Small intestine (tissue), 7 donors: ENCODE measurements around the gene SRGAP3. TPM values are rescaled to one million over a fixed set of nuclear protein-coding genes. Genes with fewer than 3 reads are reported as not detected.

Experiments
- DNase-seq, 2 donors: peaks; one replicate each; pipeline versions ENCODE4 v3.0.0 to v3.0.0-alpha.2; 2013
- FAIRE-seq: peaks from 2 replicates; lab custom pipeline; 2012; peaks lifted over from hg19 to GRCh38; lab: Jason Lieb, UNC
- H3K27ac ChIP-seq, 3 donors: one replicate each; pipeline ENCODE4 v1.5.1; 2013; ENCODE audit warnings: low read length in 2 of 3, mild to moderate bottlenecking in 2 of 3, control low read depth in 1 of 3, inconsistent platforms in 1 of 3, low read depth in 1 of 3, moderate library complexity in 1 of 3
- H3K27me3 ChIP-seq, 3 donors: one replicate each; pipeline ENCODE4 v1.6.1; 2013; ENCODE audit warnings: low read length in 3 of 3, inconsistent platforms in 1 of 3; ENCODE audit not compliant: control insufficient read depth in 3 of 3, insufficient read depth in 3 of 3
- H3K36me3 ChIP-seq, 3 donors: one replicate each; pipeline ENCODE4 v1.6.1; 2013; ENCODE audit warnings: low read length in 3 of 3, inconsistent platforms in 1 of 3, low read depth in 1 of 3, mild to moderate bottlenecking in 1 of 3, moderate library complexity in 1 of 3; ENCODE audit not compliant: control insufficient read depth in 3 of 3, insufficient read depth in 2 of 3
- H3K4me1 ChIP-seq, 3 donors: one replicate each; pipeline ENCODE4 v1.6.1; 2013; ENCODE audit warnings: low read length in 2 of 3, inconsistent platforms in 1 of 3, low read depth in 1 of 3, mild to moderate bottlenecking in 1 of 3, moderate library complexity in 1 of 3; ENCODE audit not compliant: control insufficient read depth in 3 of 3, insufficient read depth in 2 of 3
- H3K4me3 ChIP-seq, 3 donors: one replicate each; pipeline ENCODE4 v1.5.1; 2013; ENCODE audit warnings: low read length in 3 of 3, control low read depth in 1 of 3, inconsistent platforms in 1 of 3, low read depth in 1 of 3, mild to moderate bottlenecking in 1 of 3, moderate library complexity in 1 of 3
- H3K9me3 ChIP-seq, 2 donors: one replicate each; pipeline ENCODE4 v1.6.1; 2013; ENCODE audit warnings: low read depth in 1 of 2, low read length in 1 of 2; ENCODE audit not compliant: control insufficient read depth in 2 of 2, insufficient read depth in 1 of 2
- WGBS, 3 donors: extraction: QIAGEN DNeasy Blood & Tissue Kit; methylation state at CpG; one replicate each; pipeline ENCODE4 v1.1.7; 2013; 5-methylcytosine and 5-hydroxymethylcytosine counted together
- polyA plus RNA-seq, 4 donors: library from polyadenylated mRNA; stranded (reverse) in 3 of 4; unstranded in 1 of 4; fragments of 200-250 nt in 3 of 4; fragments of 120-200 nt in 1 of 4; gene quantifications; one replicate each; pipeline versions ENCODE4 v1.2.1 to v1.2.3, GENCODE V29; 2013
- donor health status: healthy with polysubstance abuse.
- donor health status: control.
- donor health status: control.
- donor health status: Bipolar disorder and iron deficiency.
- donor health status: healthy.

The SRGAP3 gene
- polyA plus RNA-seq, 4 donors, result 0.22 to 2.7 (median 1.2) TPM

DNA sequence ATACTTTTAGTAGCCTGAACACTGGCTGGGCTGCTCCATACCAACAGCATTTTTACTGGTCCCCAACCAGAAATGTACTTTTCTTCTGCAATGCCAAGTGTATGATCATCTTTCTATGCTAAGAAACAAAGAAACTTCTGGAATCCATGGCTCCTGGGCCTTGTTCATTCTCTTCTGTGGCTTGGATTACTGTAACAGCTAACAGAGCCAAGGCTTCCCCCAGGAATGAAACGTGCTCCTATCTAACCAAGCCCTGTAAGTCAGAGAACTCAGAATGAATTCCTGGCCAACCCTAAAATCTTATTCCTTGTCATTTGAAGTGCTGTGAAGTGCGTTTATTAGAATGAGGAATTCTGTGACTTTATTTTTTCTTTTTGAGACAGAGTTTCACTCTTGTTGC lies 183.3 kb downstream of the SRGAP3 start:
- Histone ChIP-seq H3K27me3 (no peaks in the 10 kb centered on the region), H3K36me3 (no peaks in the 10 kb centered on the region), H3K27ac (no peak overlapping the region), H3K4me3 (no peak overlapping the region), H3K9me3 (no peaks in the 10 kb centered on the region), H3K4me1 (no peaks in the 10 kb centered on the region)
- 72 to 82% (median 79%) methylated on average over 2 of the region's 2 CpGs for WGBS, 3 donors
- FAIRE-seq, result no peak
- DNase-seq, result no peak

DNA sequence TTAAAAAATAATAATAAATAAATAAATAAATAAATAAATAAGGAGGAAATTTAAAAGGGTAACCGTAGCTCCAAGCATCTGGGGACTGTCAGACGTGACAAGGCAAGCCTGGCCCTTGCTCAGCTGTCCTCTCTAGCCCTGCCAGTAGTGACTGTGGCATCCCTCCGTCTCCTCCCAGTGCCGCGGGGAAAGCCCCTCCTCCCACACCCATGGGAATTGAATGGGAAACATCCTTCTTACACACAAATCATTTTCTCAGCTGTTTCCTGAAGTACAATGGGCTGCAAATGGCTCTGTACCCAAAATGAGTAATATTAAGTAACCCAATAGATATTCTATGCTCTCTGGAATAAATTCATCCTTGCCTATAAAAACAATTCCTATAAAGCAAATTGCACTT lies 184.6 kb downstream of the SRGAP3 start:
- peaks cover 0 to 2% (median 0%) of the 10 kb centered on the region in 3 donors for H3K36me3 ChIP-seq

DNA sequence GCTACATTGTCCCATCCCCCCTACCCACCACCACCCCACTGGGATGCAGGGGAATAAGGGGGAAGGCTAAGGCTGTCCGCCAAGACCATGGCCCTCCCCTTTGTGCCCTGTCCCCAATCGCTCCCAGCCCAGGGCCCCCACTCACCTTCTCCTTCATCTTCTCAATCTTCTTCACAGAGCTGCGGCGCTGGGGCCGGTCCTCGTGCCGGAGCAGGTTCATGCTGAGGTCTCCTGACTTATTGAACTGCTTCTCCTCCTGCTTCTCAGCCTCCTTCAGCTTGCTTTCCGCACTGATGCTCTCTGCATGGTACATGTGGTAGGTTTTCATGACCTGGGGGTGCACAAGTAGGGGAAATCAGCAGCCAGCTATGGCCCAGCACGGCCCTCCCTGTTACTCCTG lies 185.2 kb downstream of the SRGAP3 start:
- Histone ChIP-seq H3K9me3 (no peaks in the 10 kb centered on the region), H3K27me3 (no peaks in the 10 kb centered on the region), H3K4me1 (no peaks in the 10 kb centered on the region), H3K27ac (no peak overlapping the region), H3K4me3 (no peak overlapping the region), H3K36me3 (peaks cover 0 to 5% (median 0%) of the 10 kb centered on the region in 3 donors)
- FAIRE-seq (no peak), DNase-seq (no peak)
- 88 to 92% (median 92%) methylated on average over 9 of the region's 9 CpGs for WGBS, 3 donors

More for the DNA sequence above, 184.6 kb downstream of the SRGAP3 start:
- no peaks in the 10 kb centered on the region for H3K9me3 ChIP-seq
- 57 to 87% (median 82%) methylated on average over 5 of the region's 5 CpGs for WGBS, 3 donors
- H3K27me3 ChIP-seq, result no peaks in the 10 kb centered on the region
- no peak overlapping the region for H3K4me3 ChIP-seq
- no peaks in the 10 kb centered on the region for H3K4me1 ChIP-seq
- no peak for DNase-seq
- no peak for FAIRE-seq
- H3K27ac ChIP-seq, result no peak overlapping the region

DNA sequence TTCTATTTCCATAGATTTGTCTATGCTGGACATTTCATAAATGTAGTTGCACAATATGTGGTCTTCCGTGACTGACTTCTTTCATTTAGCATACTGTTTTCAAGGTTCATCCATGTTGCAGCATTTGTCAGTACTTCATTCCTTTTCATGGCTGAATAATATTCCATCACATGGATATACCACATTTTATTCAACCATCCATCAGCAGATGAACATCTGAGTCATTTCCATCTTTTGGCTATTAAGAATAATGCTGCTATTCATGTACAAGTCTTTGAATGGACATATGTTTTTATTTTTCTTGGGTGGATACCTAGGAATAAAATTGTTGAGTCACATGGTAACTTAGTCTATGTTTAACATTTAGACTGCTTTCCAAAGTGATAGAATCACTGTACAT lies 186.9 kb downstream of the SRGAP3 start:
- FAIRE-seq, result no peak
- H3K27ac ChIP-seq, result no peak overlapping the region
- whole genome bisulfite sequencing, 3 donors, result 9 to 95% (median 94%) methylated on average over 1 of the region's 1 CpG
- no peak overlapping the region for H3K4me3 ChIP-seq
- no peaks in the 10 kb centered on the region for H3K9me3 ChIP-seq
- H3K36me3 ChIP-seq, result peaks cover 0 to 13% (median 0%) of the 10 kb centered on the region in 3 donors
- H3K4me1 ChIP-seq, result no peaks in the 10 kb centered on the region
- DNase-seq, result no peak
- no peaks in the 10 kb centered on the region for H3K27me3 ChIP-seq

DNA sequence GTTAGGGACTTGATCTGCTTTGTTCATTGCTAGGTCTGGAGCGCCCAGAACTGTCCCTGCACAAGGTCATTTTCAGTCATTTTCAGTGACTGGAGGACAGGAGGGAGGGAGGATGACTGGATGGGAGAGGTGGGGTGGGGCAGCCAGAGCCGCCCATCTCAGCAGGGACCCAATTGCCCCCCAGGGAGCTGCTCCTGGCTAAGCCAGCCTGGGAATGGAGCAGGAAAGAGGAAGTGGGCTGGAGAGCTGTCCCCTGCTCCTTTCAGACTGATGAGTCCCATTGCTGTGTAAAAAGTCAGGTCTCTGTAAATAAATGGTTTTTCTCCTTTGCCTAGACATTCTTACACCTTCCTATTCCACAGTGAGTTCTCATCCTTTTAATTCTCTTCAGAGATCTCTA lies 187.8 kb downstream of the SRGAP3 start:
- DNase-seq (no peak), FAIRE-seq (no peak)
- whole genome bisulfite sequencing, 3 donors, result 87 to 100% (median 87%) methylated on average over 2 of the region's 2 CpGs
- Histone ChIP-seq H3K4me3 (no peak overlapping the region), H3K27me3 (no peaks in the 10 kb centered on the region), H3K4me1 (no peaks in the 10 kb centered on the region), H3K36me3 (peaks cover 0 to 13% (median 0%) of the 10 kb centered on the region in 3 donors), H3K27ac (no peak overlapping the region), H3K9me3 (no peaks in the 10 kb centered on the region)

DNA sequence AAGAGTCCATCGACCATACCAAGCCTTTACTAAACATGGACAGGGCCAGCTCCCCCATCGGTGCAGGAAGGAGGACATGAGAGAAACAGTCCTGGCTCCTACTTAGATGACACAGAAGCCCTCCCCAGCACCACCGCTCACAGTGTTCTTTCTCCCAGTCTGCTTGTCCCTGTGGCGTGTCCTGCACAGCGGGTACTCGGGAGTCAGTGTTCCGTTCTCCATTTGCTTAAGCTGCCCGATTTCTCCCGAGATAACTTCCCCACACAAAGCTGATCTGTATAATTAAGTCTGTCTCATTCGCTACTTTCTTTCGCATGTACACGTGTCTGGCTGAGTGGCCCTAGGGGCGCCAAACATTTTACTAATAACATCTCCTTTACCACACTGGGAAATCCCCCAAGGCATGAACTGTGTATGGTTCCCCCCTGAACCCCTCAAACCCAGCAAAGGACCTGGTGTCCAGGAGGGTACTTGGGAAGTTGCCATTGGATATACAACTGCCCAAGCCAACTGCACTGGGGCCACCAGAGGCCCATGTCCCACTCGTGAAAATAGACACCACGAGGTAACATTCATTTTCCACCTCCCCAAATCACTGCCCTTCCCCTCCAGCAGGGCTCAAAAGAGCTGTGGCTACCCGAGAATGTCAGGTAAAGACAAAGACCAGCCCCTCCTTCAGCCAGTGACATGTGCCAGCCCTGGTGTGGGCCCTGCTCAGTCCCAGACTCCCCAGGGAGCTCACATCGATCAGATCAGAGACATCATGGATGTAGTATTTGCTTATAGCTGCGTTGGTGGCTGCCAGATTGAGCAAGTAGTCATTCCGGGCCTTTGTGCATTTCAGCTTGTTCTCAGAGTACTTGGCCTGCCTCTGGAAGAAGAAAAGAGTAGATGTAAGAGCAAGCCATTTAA lies 189.7 kb downstream of the SRGAP3 start:
- Histone ChIP-seq H3K36me3 (peaks cover 0 to 13% (median 0%) of the 10 kb centered on the region in 3 donors), H3K4me3 (no peak overlapping the region), H3K27me3 (no peaks in the 10 kb centered on the region), H3K4me1 (no peaks in the 10 kb centered on the region), H3K9me3 (no peaks in the 10 kb centered on the region), H3K27ac (no peak overlapping the region)
- DNase-seq (no peak), FAIRE-seq (no peak)
- 84 to 89% (median 86%) methylated on average over 19 of the region's 19 CpGs for WGBS, 3 donors

DNA sequence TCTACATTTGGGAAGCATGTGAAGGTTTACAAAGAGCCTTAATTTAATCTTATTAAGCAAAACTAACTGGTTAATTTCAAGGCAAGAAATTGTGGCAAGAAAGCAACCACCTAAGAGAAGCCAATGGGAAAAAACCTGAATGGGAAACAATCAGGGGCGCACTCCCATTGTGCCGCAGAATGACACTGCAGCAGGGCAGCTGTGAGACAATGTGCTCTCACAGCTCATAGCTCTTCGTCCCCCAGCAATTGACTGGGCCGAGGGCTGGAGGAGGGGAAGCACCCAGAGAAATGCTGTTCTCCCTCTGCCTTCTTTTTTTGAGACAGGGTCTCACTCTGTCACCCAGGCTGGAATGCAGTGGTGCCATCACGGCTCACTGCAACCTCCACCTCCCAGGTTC lies 192.9 kb downstream of the SRGAP3 start:
- no peaks in the 10 kb centered on the region for H3K27me3 ChIP-seq
- H3K27ac ChIP-seq, result no peak overlapping the region
- H3K36me3 ChIP-seq, result peaks cover 0 to 15% (median 0%) of the 10 kb centered on the region in 3 donors
- DNase-seq (no peak), FAIRE-seq (no peak)
- H3K4me3 ChIP-seq, result no peak overlapping the region
- WGBS, 3 donors, result 73 to 81% (median 77%) methylated on average over 5 of the region's 5 CpGs
- H3K9me3 ChIP-seq, result no peaks in the 10 kb centered on the region
- no peaks in the 10 kb centered on the region for H3K4me1 ChIP-seq

DNA sequence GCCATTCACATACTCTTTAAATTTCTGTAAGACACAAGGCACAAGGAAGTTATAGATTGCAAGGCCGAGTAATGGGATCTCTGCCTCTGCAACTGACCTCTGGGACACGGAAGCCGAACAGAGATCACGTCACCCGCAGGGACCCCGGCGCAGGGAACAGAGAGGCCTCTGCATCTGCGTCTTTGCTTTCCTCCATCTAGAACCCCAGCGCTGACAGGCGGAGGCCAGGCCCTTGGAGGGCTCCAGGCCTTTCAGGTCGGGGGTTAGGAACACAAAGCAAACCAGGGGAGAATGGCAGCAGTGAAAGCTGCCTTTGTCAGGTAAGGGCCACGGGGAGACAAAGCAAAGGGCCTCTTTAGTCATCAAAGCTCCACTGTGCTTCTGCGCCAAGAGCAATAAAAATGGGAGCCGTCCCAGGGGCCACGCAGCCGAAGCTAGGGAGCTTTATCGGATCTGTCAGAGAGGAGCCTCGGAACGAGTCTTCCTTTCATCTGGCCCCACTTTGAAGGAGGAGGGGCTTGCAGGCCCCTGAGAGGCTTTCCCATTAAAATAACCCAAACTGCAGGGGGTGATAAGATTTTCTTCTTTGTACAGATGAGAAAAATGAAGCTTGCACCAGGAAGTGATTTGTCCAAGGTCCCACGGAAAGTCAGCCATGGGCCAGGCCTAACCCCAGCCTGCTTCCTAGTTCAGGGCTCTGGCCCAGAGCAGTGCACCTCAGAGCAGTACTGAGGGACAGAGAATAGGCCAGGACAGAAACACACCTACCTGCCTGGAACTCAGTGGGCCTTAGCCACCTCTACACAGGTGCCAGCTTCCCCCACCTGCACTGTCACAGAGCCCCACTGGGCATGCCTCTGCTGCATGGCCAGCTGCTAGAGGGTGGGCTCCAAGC lies 201.7 kb downstream of the SRGAP3 start:
- FAIRE-seq (no peak), DNase-seq (peak; percentile 43 to 54)
- Histone ChIP-seq H3K4me3 (no peak overlapping the region), H3K27me3 (no peaks in the 10 kb centered on the region), H3K36me3 (peaks cover 0 to 14% (median 0%) of the 10 kb centered on the region in 3 donors), H3K9me3 (no peaks in the 10 kb centered on the region), H3K4me1 (peaks cover 0 to 3% (median 0%) of the 10 kb centered on the region in 3 donors), H3K27ac (no peak overlapping the region)
- 54 to 80% (median 60%) methylated on average over 20 of the region's 20 CpGs for WGBS, 3 donors
